Cortex of kidney (tissue), 1 donor: ENCODE data around the gene GLYAT.
"Not testable (repeated sequence)": the region's sequence is repeated elsewhere in the genome, so short reads cannot be mapped to it uniquely, and the experiment has no call there.

Experiments used
- DNase-seq: peaks from one replicate; lab custom pipeline; 2025; lab: John Stamatoyannopoulos, UW

Gene GLYAT

GRCh38 chr11:58677536-58677935, 54.2 kb downstream of the GLYAT start:
- not testable (repeated sequence) for DNase-seq

DNA sequence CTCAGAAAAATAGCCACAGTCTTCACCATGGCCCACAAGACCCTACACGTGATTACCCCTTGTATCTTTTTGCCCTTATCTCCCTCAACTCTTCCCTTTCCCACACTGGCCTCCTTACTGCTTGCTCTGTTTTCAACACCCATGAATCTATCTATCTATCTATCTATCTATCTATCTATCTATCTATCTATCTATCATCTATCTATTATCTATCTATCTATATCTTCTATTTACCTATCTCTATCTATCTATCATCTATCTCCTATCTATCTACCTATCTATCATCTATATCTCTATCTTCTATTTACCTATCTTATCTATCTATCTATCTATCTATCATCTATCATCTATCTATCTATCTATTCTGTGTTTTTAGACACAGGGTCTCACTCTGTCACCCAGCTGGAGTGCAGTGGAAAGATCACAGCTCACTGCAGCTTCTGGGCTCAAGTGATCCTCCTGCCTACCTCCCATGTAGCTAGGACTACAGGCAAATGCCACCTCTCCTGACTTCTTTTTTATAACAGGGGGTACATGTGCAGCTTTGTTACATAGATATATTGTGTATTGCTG, 55.1 kb downstream of the GLYAT start:
- DNase-seq, result no peak

- DNase-seq, result no peak
Measured at GRCh38 chr11:58675334-58676155, 56.2 kb downstream of the GLYAT start.

- DNase-seq, result no peak
Measured at GRCh38 chr11:58674609-58675008, 57.1 kb downstream of the GLYAT start.

GRCh38 chr11:58671983-58672633, 59.6 kb downstream of the GLYAT start:
- no peak for DNase-seq

DNA sequence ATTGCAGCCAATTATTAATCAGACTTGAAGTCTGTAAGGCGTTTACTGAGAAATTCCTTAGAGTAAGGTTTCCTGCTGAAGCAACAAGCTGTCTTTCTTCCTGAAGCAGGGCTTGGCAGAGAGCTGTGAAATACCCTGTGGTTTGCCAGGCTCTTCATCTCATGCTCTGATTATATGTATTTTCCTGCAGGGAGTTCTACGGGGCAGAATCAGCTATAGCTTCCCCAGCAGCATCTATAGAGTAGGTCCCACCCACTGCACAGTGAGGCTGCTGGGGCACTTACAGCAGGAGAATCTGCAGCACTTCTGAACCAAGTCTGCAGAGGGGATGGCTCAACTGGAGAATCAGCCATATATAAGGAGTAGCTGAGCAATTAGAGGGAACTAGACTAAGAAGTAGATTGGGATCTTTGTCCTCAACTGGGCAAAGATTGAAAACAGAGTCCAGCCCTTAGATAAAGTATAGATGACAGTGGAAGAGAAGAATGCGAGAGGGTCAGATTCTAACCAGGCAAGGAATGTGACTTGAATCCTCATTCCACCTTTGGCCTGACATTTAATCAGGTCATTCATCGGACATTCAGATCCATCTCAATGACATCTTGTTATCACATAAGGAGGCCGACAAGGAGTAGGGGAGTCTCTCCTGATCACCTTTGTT, 71.7 kb downstream of the GLYAT start:
- DNase-seq, result no peak

GRCh38 chr11:58659404-58659803, 72.3 kb downstream of the GLYAT start:
- no peak for DNase-seq
